ENCODE data around the gene TAF1B.

- TF ChIP-seq CTCF (IDR thresholded peaks at IDR 0.05), result no peak
- no peak for TF ChIP-seq ZFX (IDR thresholded peaks at IDR 0.05; ENCODE audit: borderline replicate concordance)
Measured at GRCh38 chr2:9964334-9964980, 121.2 kb downstream of the TAF1B start.
